Measurements from ENCODE around the gene OSCP1. TPM values are rescaled to one million over a fixed set of nuclear protein-coding genes. Genes with fewer than 3 reads are reported as not detected.

The OSCP1 gene
- total RNA-seq, 4 donors from 2014 or later: 7.0 to 9.7 (median 8.2) TPM

- TF ChIP-seq CTCF (IDR thresholded peaks at IDR 0.05; ENCODE audit: low read depth): no peak
Observed at GRCh38 chr1:36463803-36464604, 13.8 kb upstream of the OSCP1 start, which contains the start of gene MRPS15. Gene MRPS15 (minus strand): TSS chr1:36464384. CDS start chr1:36464275, 109 bp downstream.

DNA sequence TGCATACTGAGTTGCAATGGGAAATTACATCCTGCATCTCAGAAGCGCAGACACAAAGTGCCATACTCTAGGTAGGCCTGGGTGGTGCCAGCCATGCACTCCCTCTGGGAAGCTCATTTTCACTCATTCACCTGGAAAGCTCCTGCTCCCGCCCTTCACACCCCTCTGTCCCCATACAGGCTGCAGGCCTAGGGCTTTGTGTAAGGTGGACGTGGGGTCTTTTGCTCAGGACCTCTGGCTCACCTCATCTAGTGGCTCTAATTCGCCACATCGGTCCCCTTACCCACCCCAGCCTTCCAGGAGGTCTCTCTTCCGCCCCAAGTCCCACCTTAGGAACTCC is 13.2 kb upstream of the OSCP1 start:
- no peak for TF ChIP-seq CTCF (IDR thresholded peaks at IDR 0.05; ENCODE audit: low read depth)

DNA sequence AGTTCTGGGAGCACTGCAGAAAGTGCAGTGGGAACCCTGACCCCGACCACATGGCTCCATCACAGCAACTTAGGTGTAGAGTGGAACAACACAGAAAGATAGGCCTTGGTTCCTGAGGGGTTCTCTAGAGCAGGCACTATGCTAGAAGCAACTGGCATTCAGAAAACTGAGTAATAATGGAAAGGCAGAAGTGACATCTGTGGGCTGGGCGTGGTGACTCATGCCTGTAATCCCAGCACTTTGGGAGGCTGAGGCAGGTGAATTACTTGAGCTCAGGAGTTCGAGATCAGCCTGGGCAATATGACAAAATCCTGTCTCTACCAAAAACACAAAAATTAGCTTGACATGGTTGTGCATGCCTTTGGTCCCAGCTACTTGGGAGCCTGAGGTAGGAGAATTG is 8.7 kb upstream of the OSCP1 start:
- no peak for TF ChIP-seq CTCF (IDR thresholded peaks at IDR 0.05; ENCODE audit: low read depth)

DNA sequence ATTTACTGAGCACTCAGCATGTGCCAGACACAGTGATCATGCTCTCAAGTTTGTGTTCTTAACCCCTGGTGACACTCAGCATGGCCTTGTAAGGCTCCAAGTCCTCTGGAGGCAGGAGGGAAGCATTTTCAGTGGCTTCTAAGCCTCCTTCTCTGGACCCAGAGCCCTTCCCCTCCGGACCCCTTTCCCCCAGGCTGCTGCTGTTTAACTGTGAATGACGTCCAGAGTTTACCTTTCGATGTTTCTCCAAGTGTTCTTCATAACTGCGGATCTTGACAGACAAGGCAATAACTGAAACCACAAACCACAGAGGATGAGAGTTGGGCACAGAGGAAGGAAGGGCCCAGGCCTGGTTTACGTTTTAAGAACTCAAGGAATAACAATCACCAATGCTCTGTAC is 7.4 kb upstream of the OSCP1 start:
- no peak for TF ChIP-seq CTCF (IDR thresholded peaks at IDR 0.05; ENCODE audit: low read depth)

DNA sequence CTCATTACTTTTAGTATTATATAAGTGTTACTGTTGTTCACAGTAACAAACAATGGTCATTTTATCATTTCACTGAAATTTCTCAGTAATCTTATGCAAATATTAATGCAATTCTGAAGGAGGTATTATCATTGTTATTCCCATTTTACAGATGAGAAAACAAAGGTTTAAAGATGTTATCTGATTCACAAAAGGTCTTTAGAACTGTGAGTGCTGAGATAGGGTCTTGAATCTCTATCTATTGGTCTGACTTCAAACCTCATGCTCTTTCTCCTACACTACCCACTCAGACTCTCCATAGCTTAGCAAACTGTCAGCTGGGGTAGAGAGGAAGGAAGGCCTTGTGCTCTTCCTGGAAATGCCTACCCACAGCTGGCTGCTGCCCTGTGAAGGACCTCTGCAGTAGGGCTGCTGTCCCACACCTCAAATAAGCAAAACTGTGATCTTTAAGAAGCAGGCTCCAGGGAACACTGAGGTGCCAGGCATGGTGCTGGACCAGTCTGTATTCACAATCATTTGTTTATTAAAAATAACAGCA is 6.2 kb upstream of the OSCP1 start:
- no peak for TF ChIP-seq CTCF (IDR thresholded peaks at IDR 0.05; ENCODE audit: low read depth)

DNA sequence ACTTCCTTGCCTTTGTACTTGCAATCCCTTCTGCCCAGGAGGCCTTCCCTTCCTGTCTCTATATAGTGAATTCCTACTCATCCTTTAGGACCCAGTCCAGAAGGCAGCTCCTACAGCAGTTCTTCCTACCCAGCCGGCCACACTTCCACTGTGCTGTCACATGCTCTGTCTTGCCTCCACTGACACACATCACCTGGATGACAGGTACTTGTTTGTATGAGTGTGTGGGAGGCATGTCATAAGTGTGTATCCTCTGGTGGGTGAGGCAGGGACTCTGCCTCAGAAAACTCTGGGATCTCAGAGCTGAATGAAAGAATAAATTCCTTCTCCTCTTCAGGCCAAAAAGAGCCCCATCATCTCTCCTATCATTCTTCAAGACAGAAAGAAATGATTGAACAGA is 5.1 kb upstream of the OSCP1 start:
- no peak for TF ChIP-seq CTCF (IDR thresholded peaks at IDR 0.05; ENCODE audit: low read depth)

DNA sequence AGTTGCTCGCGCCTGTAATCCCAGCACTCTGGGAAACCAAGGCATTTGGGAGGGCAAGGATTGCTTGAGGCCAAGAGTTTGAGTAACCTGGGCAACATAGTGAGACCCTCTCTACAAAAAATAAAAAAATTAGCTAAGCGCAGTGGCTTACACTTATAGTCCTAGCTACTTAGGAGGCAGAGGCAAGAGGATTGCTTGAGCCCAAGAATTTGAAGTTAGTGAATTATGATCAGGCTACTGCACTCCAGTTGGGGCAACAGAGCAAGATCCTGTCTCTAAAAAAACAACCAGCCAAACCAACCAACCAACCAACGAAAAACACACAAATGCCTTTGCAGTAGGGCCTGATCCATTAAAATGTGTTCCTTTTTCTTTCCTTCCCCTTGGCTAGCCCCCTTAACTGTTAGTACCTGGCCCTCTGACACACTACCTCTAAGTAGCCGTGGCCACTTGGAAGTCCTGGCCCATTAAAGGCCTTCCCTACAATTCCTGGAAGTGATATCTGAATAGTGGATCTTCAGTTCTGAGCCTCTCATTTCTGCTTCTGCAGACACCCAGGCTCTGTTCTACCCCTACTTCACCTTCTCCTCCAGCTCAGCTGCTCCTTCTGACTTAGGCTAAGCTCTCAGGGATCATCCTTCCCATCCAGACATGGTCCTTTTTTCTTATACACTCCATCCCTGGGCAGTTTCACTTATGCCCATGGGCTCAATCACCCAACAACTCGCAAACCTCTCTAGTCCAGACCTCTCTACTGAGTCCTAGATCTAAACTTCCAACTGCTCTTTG is 3.5 kb upstream of the OSCP1 start:
- no peak for TF ChIP-seq CTCF (IDR thresholded peaks at IDR 0.05; ENCODE audit: low read depth)
